ENCODE measurements around the gene ADAP1. TPM values are rescaled to one million over a fixed set of nuclear protein-coding genes. Genes with fewer than 3 reads are reported as not detected.
A peak's percentile ranks its signal among the peaks of the same experiment; 100 is the strongest.

The ADAP1 gene
- total and polyA plus RNA-seq, 2 of the 13 experiments (the other 11 are each of a cell fraction or from before 2014, with no cell fraction given) = 10.5 to 24.6 TPM

DNA sequence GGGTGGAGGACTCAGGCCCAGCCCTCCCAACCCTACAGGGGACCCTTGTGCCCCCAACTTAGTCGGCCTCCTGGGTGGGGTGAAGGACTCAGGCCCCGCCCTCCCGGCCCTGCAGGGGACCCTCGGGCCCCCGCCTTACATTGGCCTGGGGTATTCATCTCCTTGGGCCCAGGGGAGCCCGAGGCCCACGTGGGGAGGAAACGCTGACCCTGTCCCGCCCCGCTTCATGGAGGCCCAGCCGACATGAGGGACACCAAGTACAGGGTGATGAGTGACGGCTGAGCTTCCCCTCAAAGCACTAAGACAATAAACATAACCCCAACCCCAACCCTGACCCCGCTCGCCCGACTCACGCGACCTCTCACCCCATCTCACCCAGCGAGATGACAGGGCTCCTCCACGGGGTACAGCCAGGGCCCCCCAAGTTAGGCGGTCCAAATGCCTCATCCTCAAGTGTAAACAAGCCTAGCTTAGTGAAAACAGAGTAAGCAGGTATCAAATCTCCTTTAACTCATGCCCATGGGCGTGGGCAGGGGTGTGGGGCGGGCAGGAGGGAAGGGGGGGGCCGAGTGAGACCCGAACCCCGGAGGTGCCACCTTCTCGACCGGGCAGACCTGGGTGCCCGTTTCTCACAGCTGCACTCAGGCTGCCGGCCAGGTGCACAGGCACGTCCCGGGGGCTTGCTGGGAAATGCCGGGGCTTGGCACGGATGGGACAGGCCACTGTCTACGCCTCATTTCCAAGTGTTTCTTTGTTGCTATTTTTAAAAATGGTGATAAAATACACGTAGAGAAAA lies 36.7 kb upstream of the ADAP1 start (continued):
- TF ChIP-seq PHF21A (CRISPR knock-in tag; IDR thresholded peaks at IDR 0.05) (0 out of 2 replicates have a peak, but pooled peaks have one; percentile 17), JUND (CRISPR knock-in tag; IDR thresholded peaks at IDR 0.05) (no peak), ZNF180 (CRISPR knock-in tag; IDR thresholded peaks at IDR 0.05; ENCODE audit: borderline replicate concordance, low read depth) (no peak), RNF2 (conservative IDR thresholded peaks at IDR 0.05; ENCODE audit: low read depth) (no peak), ZKSCAN5 (CRISPR knock-in tag; IDR thresholded peaks at IDR 0.05) (no peak), YEATS4 (CRISPR knock-in tag; IDR thresholded peaks at IDR 0.05; ENCODE audit: borderline replicate concordance) (0 out of 2 replicates have a peak, but pooled peaks have one; percentile 17), MEF2D (CRISPR knock-in tag; IDR thresholded peaks at IDR 0.05) (no peak), HDAC6 (IDR thresholded peaks at IDR 0.05; ENCODE audit: low read depth, low read length) (no peak), MEIS1 (CRISPR knock-in tag; IDR thresholded peaks at IDR 0.05; ENCODE audit: borderline replicate concordance) (no peak), ZNF780A (CRISPR knock-in tag; IDR thresholded peaks at IDR 0.05) (peak; percentile 37; the same call in 1 of the 2 replicates), ZNF446 (CRISPR knock-in tag; IDR thresholded peaks at IDR 0.05) (no peak), ZNF460 (CRISPR knock-in tag; IDR thresholded peaks at IDR 0.05; ENCODE audit: borderline replicate concordance) (no peak), MIER2 (CRISPR knock-in tag; IDR thresholded peaks at IDR 0.05) (no peak), ZNF501 (CRISPR knock-in tag; IDR thresholded peaks at IDR 0.05) (no peak), CHD4 (IDR thresholded peaks at IDR 0.05; ENCODE audit: borderline replicate concordance, low read length) (no peak)
- TF ChIP-seq, protein P1, sequence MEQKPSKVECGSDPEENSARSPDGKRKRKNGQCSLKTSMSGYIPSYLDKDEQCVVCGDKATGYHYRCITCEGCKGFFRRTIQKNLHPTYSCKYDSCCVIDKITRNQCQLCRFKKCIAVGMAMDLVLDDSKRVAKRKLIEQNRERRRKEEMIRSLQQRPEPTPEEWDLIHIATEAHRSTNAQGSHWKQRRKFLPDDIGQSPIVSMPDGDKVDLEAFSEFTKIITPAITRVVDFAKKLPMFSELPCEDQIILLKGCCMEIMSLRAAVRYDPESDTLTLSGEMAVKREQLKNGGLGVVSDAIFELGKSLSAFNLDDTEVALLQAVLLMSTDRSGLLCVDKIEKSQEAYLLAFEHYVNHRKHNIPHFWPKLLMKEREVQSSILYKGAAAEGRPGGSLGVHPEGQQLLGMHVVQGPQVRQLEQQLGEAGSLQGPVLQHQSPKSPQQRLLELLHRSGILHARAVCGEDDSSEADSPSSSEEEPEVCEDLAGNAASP (CRISPR knock-in tag; IDR thresholded peaks at IDR 0.05; ENCODE audit: borderline replicate concordance) = peak; percentile 54; the same call in 1 of the 2 replicates
- TF ChIP-seq, protein P2, sequence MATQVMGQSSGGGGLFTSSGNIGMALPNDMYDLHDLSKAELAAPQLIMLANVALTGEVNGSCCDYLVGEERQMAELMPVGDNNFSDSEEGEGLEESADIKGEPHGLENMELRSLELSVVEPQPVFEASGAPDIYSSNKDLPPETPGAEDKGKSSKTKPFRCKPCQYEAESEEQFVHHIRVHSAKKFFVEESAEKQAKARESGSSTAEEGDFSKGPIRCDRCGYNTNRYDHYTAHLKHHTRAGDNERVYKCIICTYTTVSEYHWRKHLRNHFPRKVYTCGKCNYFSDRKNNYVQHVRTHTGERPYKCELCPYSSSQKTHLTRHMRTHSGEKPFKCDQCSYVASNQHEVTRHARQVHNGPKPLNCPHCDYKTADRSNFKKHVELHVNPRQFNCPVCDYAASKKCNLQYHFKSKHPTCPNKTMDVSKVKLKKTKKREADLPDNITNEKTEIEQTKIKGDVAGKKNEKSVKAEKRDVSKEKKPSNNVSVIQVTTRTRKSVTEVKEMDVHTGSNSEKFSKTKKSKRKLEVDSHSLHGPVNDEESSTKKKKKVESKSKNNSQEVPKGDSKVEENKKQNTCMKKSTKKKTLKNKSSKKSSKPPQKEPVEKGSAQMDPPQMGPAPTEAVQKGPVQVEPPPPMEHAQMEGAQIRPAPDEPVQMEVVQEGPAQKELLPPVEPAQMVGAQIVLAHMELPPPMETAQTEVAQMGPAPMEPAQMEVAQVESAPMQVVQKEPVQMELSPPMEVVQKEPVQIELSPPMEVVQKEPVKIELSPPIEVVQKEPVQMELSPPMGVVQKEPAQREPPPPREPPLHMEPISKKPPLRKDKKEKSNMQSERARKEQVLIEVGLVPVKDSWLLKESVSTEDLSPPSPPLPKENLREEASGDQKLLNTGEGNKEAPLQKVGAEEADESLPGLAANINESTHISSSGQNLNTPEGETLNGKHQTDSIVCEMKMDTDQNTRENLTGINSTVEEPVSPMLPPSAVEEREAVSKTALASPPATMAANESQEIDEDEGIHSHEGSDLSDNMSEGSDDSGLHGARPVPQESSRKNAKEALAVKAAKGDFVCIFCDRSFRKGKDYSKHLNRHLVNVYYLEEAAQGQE (IDR thresholded peaks at IDR 0.05; ENCODE audit: borderline replicate concordance in 1 of 2, low read depth in 1 of 2, low read length in 2 of 2) = no peak
- TF ChIP-seq, protein P3, sequence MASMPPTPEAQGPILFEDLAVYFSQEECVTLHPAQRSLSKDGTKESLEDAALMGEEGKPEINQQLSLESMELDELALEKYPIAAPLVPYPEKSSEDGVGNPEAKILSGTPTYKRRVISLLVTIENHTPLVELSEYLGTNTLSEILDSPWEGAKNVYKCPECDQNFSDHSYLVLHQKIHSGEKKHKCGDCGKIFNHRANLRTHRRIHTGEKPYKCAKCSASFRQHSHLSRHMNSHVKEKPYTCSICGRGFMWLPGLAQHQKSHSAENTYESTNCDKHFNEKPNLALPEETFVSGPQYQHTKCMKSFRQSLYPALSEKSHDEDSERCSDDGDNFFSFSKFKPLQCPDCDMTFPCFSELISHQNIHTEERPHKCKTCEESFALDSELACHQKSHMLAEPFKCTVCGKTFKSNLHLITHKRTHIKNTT (CRISPR knock-in tag; IDR thresholded peaks at IDR 0.05) = no peak
